Loucy (cell line): ENCODE results near the gene IRF9.

Source experiments
- EZH2phosphoT487 ChIP-seq: fragments of 200-600 bp; IDR thresholded peaks from 2 replicates; pipeline ENCODE4 v1.6.1; 2018; ENCODE audit warnings: antibody characterized with exemption, mild to moderate bottlenecking, moderate library complexity, borderline replicate concordance
- TF ChIP-seq, protein P1 (sequence below): fragments of 200-600 bp; sonication (generic); conservative IDR thresholded peaks from 2 replicates; pipeline ENCODE4 v1.5.1; 2014; ENCODE audit warnings: mild to moderate bottlenecking, antibody characterized with exemption, low read length

DNA sequence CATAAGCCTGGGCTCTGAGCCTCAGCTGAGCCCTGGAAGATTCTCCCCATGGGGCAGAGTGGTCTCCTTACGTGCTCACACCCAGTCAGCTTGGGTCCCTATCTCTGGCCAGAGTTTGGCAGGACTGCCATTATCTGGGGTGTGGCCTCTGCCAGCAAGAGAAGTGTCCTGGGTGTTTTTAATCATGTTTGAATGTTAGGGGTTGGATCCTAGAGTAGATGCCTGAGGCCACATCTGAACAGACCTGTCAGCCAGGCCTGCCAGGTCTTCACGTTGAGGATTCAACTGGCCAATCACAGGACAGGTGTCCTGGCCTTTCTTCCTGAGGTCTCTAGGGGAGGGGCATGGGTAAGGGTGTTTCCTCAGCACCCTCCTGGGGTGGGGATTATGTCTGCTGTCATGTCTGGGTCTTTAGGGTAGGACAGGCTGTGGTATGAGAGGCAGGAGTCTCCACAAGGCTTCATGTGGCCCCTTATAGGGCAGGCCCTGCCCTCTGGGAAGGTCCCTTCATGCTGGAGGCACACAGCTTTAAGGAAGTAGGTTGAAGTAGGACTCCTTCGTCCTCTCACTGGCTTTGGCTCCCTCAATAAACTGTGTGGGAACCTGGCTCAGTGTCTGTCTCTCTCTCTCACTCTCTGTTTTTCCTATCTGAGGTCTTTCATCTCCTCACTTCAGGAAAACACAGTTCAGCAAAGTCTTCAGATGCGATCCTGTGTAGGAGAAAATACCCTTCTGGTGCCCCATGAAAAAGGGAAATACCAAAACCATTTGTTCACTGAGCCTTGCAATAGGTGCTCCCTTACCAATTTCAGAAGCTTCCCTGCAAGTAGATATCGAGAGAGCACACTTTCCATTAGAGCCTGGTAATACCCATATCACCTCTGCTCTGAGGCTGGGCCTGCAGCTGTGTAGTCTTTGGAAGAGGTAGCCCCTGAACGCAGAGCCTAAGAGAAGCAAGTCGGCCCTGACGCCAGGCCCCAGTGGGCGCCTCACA is 37.3 kb upstream of the IRF9 start:
- TF ChIP-seq, protein P1, sequence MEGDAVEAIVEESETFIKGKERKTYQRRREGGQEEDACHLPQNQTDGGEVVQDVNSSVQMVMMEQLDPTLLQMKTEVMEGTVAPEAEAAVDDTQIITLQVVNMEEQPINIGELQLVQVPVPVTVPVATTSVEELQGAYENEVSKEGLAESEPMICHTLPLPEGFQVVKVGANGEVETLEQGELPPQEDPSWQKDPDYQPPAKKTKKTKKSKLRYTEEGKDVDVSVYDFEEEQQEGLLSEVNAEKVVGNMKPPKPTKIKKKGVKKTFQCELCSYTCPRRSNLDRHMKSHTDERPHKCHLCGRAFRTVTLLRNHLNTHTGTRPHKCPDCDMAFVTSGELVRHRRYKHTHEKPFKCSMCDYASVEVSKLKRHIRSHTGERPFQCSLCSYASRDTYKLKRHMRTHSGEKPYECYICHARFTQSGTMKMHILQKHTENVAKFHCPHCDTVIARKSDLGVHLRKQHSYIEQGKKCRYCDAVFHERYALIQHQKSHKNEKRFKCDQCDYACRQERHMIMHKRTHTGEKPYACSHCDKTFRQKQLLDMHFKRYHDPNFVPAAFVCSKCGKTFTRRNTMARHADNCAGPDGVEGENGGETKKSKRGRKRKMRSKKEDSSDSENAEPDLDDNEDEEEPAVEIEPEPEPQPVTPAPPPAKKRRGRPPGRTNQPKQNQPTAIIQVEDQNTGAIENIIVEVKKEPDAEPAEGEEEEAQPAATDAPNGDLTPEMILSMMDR: no peak
- no peak for TF ChIP-seq EZH2phosphoT487
